HEK293T (cell line): ENCODE data around the gene FKBP7.

Source experiments
- CTCF ChIA-PET: fragments of 350-600 bp; formaldehyde crosslinking; extraction: SDS; loops from one replicate; lab custom pipeline; 2021; ENCODE audit warnings: antibody characterized with exemption, inconsistent platforms; lab: Yijun Ruan, JAX
- POLR2A ChIA-PET: fragments of 350-600 bp; formaldehyde crosslinking; extraction: SDS; loops from one replicate; lab custom pipeline; 2020; ENCODE audit warnings: antibody characterized with exemption, inconsistent platforms; lab: Yijun Ruan, JAX
- DNase-seq: peaks from one replicate; pipeline ENCODE4 v3.0.0; 2012; ENCODE audit warnings: mixed read lengths; ENCODE audit errors: extremely low spot score
- CTBP1 ChIP-seq: fragments of 450-650 bp; IDR thresholded peaks from 2 replicates; pipeline ENCODE4 v1.6.1; 2016; ENCODE audit warnings: borderline replicate concordance
- L3MBTL2 ChIP-seq: fragments of 450-650 bp; conservative IDR thresholded peaks from 2 replicates; pipeline ENCODE4 v1.6.1; 2016; ENCODE audit warnings: mild to moderate bottlenecking
- TARDBP ChIP-seq: fragments of 450-650 bp; IDR thresholded peaks from 2 replicates; pipeline ENCODE4 v1.6.1; 2016

The FKBP7 gene

GRCh38 chr2:178414266-178415247, 63.8 kb downstream of the FKBP7 start:
- DNase-seq, result peak; percentile 85
- POLR2A ChIA-PET, result interaction anchor here (0.7 to 3.3 kb wide), 16 partner anchors 10 to 302 kb away, joined by 3 to 29 read pairs (median 7); partner anchors contain the start of genes PJVK, PRKRA and RBM45
- CTCF ChIA-PET, result interaction anchor here (0.5 to 2.5 kb wide), 15 partner anchors 9 to 341 kb away, joined by 3 to 10 read pairs (median 6); partner anchors contain the start of genes PJVK, PRKRA and RBM45
- TF ChIP-seq CTBP1 (peak; percentile 92), L3MBTL2 (peak; percentile 57), TARDBP (no peak)
